Gastrocnemius medialis (tissue), 4 donors: ENCODE results near the gene PTX4. TPM values are rescaled to one million over a fixed set of nuclear protein-coding genes. Genes with fewer than 3 reads are reported as not detected.
"Not testable (repeated sequence)": the region's sequence is repeated elsewhere in the genome, so short reads cannot be mapped to it uniquely, and the experiment has no call there.

Experiments used
- ATAC-seq, 2 donors: fragments of 150-250 bp; one replicate each; pipeline ENCODE4 v1.9.1; 2016
- DNase-seq, 2 donors: peaks; one replicate each; pipeline ENCODE4 v3.0.0-alpha.2; 2019
- H3K27ac ChIP-seq, 4 donors: fragments of 200-600 bp; sonication (generic); 1 replicate in 1 of 4; 2 replicates in 3 of 4; pipeline ENCODE4 v1.5.1; 2016 to 2018; ENCODE audit warnings: mild to moderate bottlenecking in 2 of 4, moderate library complexity in 1 of 4
- H3K27me3 ChIP-seq, 3 donors: fragments of 200-600 bp; sonication (generic) in 2 of 3; 1 replicate in 1 of 3; 2 replicates in 2 of 3; pipeline versions ENCODE4 v1.5.1 to v1.6.0; 2016 to 2019; ENCODE audit warnings: mild to moderate bottlenecking in 1 of 3, moderate library complexity in 1 of 3
- H3K36me3 ChIP-seq, 2 donors: fragments of 200-600 bp; sonication (generic) in 1 of 2; one replicate each; pipeline ENCODE4 v1.5.1; 2017 to 2018
- H3K4me1 ChIP-seq, 2 donors: fragments of 200-600 bp; sonication (generic) in 1 of 2; one replicate each; pipeline ENCODE4 v1.5.1; 2016 to 2017; ENCODE audit warnings: mild to moderate bottlenecking in 2 of 2
- H3K4me3 ChIP-seq, 4 donors: fragments of 200-600 bp; sonication (generic) in 3 of 4; 1 replicate in 1 of 4; 2 replicates in 3 of 4; pipeline ENCODE4 v1.5.1; 2016 to 2019; ENCODE audit warnings: mild to moderate bottlenecking in 2 of 4
- H3K9me3 ChIP-seq, 3 donors: fragments of 200-600 bp; sonication (generic) in 2 of 3; 1 replicate in 1 of 3; 2 replicates in 2 of 3; pipeline ENCODE4 v1.5.1; 2016 to 2019
- CTCF ChIP-seq, 5 experiments: fragments of 450-650 bp in 3 of 5; fragments of 200-600 bp in 2 of 5; sonication (generic) in 2 of 5; IDR thresholded peaks in 4 of 5; conservative IDR thresholded peaks in 1 of 5; 1 replicate in 4 of 5; 2 replicates in 1 of 5; pipeline ENCODE4 v1.5.1; 2016 to 2019; ENCODE audit warnings: antibody characterized with exemption in 5 of 5, mild to moderate bottlenecking in 3 of 5, moderate library complexity in 3 of 5
- POLR2A ChIP-seq, 2 donors: fragments of 450-650 bp; IDR thresholded peaks; one replicate each; pipeline ENCODE4 v1.6.1; 2017; ENCODE audit warnings: antibody characterized with exemption in 2 of 2, mild to moderate bottlenecking in 2 of 2, moderate library complexity in 2 of 2
- in situ Hi-C, 4 donors: fragments of 200-750 bp; cut with MboI; loops; one replicate each; pipeline versions ENCODE4 v1.15.0 to v1.8.0; 2017; ENCODE audit warnings: low sequenced_read_pairs in 4 of 4
- intact Hi-C: fragments of 100-400 bp; cut with DNase I; formaldehyde crosslinking; loops from one replicate; pipeline ENCODE4 v1.15.1; 2023; ENCODE audit warnings: low total_unique reads
- total RNA-seq, 4 donors: library from RNA; depleted of rRNA; stranded (reverse); fragments of >200 nt; gene quantifications; one replicate each; pipeline versions ENCODE4 v1.1.0 to v1.2.3, GENCODE V29; 2016

The PTX4 gene
- total RNA-seq, 4 donors from 2014 or later, result 0.41 TPM; not detected in 3

DNA sequence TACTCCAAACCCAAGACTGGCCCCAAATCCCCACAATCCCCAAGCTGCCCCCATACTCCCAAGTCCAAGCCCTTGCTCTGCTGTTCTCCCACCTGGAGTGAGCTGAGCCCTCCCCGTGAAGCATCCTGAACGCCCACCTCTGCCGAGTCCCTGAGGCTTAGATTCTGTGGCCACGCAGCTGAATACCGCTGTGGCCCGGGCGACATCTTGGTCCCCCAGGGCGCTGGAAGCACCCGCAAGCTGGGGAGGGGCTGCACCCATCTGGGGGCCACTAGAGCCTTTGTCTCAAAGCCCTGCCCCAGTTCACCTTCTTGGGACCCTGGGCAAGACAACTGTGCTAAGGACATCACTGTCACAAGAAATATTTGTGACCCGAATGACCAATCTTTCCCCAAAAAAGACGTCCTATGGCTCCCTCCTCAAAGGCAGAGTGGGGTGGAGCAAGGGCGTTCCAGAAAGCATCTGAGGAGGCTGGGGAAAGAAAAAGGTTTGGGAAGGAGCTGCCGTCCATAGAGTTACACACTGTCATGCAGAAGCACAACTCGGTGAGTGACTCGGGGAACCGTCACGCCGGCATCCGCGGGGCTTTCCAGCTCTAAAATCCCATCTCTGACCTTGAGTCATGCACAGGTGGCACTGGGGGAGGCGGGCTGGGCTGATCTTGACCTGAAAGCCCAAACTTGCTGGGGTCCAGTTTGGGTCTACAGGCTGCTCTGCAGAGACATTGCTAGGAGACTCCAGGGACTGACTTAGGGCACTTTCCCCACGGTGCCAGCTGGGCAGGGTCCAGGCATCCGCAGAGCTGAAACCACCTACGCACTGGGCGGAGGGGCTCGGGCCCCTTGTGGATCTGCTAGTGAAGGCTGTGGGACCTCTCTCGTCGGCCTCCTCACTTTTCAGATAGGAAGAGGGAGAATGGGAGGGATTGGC is 6.6 kb downstream of the PTX4 start:
- in situ Hi-C loops, result no loop called here
- ATAC-seq (no peak), DNase-seq (no peak)
- H3K27me3 ChIP-seq, result no peaks in the 10 kb centered on the region
- TF ChIP-seq CTCF (IDR thresholded peaks at IDR 0.05 in 4 of 5, conservative IDR thresholded peaks at IDR 0.05 in 1 of 5) (no peak), POLR2A (IDR thresholded peaks at IDR 0.05) (no peak)
- H3K9me3 ChIP-seq, result no peaks in the 10 kb centered on the region
- H3K36me3 ChIP-seq, result no peaks in the 10 kb centered on the region
- H3K4me1 ChIP-seq, result no peaks in the 10 kb centered on the region
- intact Hi-C loops, result no loop called here
- no peak overlapping the region for H3K4me3 ChIP-seq
- H3K27ac ChIP-seq, result no peak overlapping the region

DNA sequence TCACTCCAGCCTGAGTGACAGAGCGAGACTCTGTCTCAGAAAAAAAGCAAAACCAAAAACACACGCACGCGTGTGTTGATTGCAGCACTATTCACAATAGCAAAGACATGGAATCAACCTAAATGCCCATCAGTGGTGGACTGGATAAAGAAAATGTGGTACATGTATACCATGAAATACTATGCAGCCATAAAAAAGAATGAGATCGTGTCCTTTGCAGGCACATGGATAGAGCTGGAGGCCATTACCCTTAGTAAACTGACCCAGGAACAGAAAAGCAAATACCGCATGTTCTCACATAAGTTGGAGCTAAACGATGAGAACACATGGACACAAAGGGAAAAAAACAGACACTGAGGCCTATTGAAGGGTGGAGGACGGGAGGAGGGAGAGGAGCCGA is 9.8 kb downstream of the PTX4 start:
- H3K9me3 ChIP-seq, in situ Hi-C loops: not testable (repeated sequence)
- intact Hi-C loops, result loop anchor here (5.0 to 10.0 kb wide), 2 partner anchors 133 to 206 kb away; partner anchors contain the start of genes CRAMP1 and IFT140

GRCh38 chr16:1477033-1477432 is 11.7 kb downstream of the PTX4 start:
- no peaks in the 10 kb centered on the region for H3K9me3 ChIP-seq
- H3K4me1 ChIP-seq, result peaks cover 14 to 27% of the 10 kb centered on the region in 2 donors
- ATAC-seq (no peak), DNase-seq (no peak)
- H3K4me3 ChIP-seq, result no peak overlapping the region
- no peaks in the 10 kb centered on the region for H3K36me3 ChIP-seq
- no peaks in the 10 kb centered on the region for H3K27me3 ChIP-seq
- no peak for TF ChIP-seq POLR2A (IDR thresholded peaks at IDR 0.05)
- no peak for TF ChIP-seq CTCF (IDR thresholded peaks at IDR 0.05 in 4 of 5, conservative IDR thresholded peaks at IDR 0.05 in 1 of 5)
- no peak overlapping the region for H3K27ac ChIP-seq
- in situ Hi-C loops (no loop called here), intact Hi-C loops (loop anchor here (5.0 to 10.0 kb wide), 2 partner anchors 135 to 208 kb away; partner anchors contain the start of genes CRAMP1 and IFT140)

More for the DNA sequence above, 9.8 kb downstream of the PTX4 start:
- ATAC-seq, H3K36me3 ChIP-seq, H3K4me3 ChIP-seq, H3K27ac ChIP-seq, H3K27me3 ChIP-seq, DNase-seq: not testable (repeated sequence)
- H3K4me1 ChIP-seq, result peaks cover 3 to 11% of the 10 kb centered on the region in 2 donors

- Histone ChIP-seq H3K27me3 (no peaks in the 10 kb centered on the region), H3K9me3 (no peaks in the 10 kb centered on the region), H3K4me3 (peak overlapping the region; percentile 80 to 100 (median 86)), H3K4me1 (peaks cover 14 to 27% of the 10 kb centered on the region in 2 donors), H3K36me3 (no peaks in the 10 kb centered on the region), H3K27ac (peak overlapping the region; percentile 90 to 98 (median 94))
- TF ChIP-seq CTCF (IDR thresholded peaks at IDR 0.05 in 4 of 5, conservative IDR thresholded peaks at IDR 0.05 in 1 of 5) (no peak), POLR2A (IDR thresholded peaks at IDR 0.05) (no peak)
- in situ Hi-C loops, result no loop called here
- ATAC-seq (peak in 1 of 2 donors; percentile 4), DNase-seq (no peak)
- intact Hi-C loops, result loop anchor here (1.0 to 10.0 kb wide), 5 partner anchors 18 to 209 kb away; partner anchors contain the start of genes CRAMP1, IFT140, TELO2 and UQCC4
Measured at GRCh38 chr16:1475552-1476114, 13.1 kb downstream of the PTX4 start.
